ENCODE measurements around the gene NES.
A peak's percentile ranks its signal among the peaks of the same experiment; 100 is the strongest.
"Not testable (repeated sequence)": the region's sequence is repeated elsewhere in the genome, so short reads cannot be mapped to it uniquely, and the experiment has no call there.

NES gene

GRCh38 chr1:156644146-156644545 is 33.1 kb downstream of the NES start:
- no peak for DNase-seq

- DNase-seq = peak; percentile 88 to 92
Measured at GRCh38 chr1:156643778-156644092, 33.5 kb downstream of the NES start.

GRCh38 chr1:156643049-156643777 is 34.0 kb downstream of the NES start:
- DNase-seq = no peak

- no peak for DNase-seq
Measured at GRCh38 chr1:156642265-156643048, 34.8 kb downstream of the NES start.

GRCh38 chr1:156641761-156642264 is 35.4 kb downstream of the NES start, which contains the start of gene BCAN:
Gene BCAN (plus strand): TSS chr1:156642117. CDS start chr1:156646055, 3,938 bp downstream.
- DNase-seq = no peak

GRCh38 chr1:156640842-156641706 is 36.1 kb downstream of the NES start:
- no peak for DNase-seq

GRCh38 chr1:156639601-156640101 is 37.6 kb downstream of the NES start:
- DNase-seq = no peak

- no peak for DNase-seq
Measured at GRCh38 chr1:156638189-156638985, 38.8 kb downstream of the NES start.

- no peak for DNase-seq
Measured at GRCh38 chr1:156632355-156632754, 44.9 kb downstream of the NES start.

GRCh38 chr1:156631152-156631551 is 46.1 kb downstream of the NES start:
- not testable (repeated sequence) for DNase-seq

GRCh38 chr1:156629823-156630449 is 47.3 kb downstream of the NES start:
- DNase-seq = no peak

- DNase-seq = peak; percentile 43 to 54
Measured at GRCh38 chr1:156627313-156627880, 49.8 kb downstream of the NES start.

GRCh38 chr1:156626079-156626438 is 51.1 kb downstream of the NES start:
- no peak for DNase-seq

- DNase-seq = peak; percentile 36 to 39
Measured at GRCh38 chr1:156625436-156626078, 51.6 kb downstream of the NES start.

GRCh38 chr1:156624814-156625435 is 52.3 kb downstream of the NES start:
- DNase-seq = no peak

- peak; percentile 45 to 49 for DNase-seq
Measured at GRCh38 chr1:156623946-156624813, 53.0 kb downstream of the NES start.

GRCh38 chr1:156622581-156623297 is 54.5 kb downstream of the NES start:
- no peak for DNase-seq

GRCh38 chr1:156619582-156619955 is 57.6 kb downstream of the NES start:
- DNase-seq = no peak
